DMS 273 treated with DMSO at 0.1 percent for 48 hours (cell line): ENCODE measurements around the gene CDH19.
"Not testable (repeated sequence)": the region's sequence is repeated elsewhere in the genome, so short reads cannot be mapped to it uniquely, and the experiment has no call there.

Experiments
- DNase-seq: peaks from one replicate; lab custom pipeline; 2025; lab: John Stamatoyannopoulos, UW

Gene CDH19

DNA sequence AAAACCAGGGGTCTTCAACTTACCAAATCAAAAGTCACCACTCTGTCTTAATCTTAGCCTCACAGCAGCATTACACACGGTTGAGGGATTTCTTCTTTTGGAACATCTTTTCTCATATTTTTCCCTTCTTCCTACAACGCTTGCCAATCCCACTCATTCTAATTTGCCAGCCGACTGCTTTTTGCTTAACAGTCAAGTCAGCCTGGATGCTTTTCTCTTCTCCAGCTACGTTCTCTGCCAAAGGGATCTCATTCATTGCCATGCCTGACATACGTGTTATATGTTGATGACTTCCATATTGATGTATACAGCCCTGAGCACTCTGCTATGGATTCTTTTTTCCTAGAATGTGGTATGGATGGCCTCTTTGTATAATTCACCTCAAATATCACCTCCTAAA is 37.3 kb downstream of the CDH19 start:
- no peak for DNase-seq

DNA sequence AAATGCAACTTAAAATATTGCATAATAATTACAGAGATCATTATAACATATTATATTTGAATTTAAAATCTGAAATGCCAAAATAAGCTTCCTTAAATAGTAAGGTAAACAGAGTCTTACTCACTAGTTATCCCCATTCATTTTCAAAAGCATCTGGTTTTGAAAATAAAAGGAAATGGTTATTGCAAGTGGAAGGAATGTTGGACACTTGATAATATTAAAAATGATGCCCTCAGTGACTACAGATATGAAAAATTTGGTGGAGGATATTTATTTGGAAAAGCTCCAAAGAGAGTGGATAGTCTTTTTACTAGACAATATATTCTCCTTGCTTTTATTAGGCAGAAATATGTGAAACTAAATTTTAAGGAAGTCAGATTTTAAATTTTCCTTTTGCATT is 39.7 kb downstream of the CDH19 start:
- DNase-seq, result no peak

DNA sequence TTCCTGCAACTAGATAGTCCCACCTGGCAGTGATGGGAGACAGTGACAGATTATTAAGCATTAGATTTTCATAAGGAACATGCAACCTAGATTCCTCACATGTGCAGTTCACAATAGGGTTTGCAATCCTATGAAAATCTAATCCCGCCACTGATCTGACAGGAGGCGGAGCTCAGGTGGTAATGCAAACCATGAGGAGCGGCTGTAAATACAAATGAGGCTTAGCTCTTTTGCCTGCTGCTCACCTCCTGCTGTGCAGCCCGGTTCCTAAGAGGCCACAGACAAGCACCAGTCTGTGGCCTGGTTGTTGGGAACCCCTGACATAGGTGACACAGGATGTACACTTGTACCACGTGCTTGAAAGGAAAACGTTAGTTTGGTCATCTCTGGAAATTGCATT is 41.6 kb downstream of the CDH19 start:
- DNase-seq, result no peak

DNA sequence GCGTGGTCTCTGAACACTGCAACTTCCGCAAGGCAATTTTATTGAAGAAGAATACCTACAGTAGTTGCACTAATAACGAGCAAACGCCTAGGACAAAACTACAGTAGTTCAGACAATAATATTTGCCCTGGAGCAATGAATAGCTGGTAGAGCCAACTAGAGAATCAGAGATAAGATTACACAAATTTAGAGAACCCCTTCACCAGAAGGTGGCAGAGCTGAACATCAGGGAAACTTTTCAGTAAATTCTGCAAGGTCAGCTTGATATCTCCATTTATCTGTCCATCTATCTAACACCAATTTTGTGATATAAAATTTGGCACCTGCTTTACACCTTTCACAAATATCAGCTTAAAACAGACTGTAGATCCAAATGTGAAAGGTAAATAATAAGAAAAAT is 43.8 kb downstream of the CDH19 start:
- no peak for DNase-seq

DNA sequence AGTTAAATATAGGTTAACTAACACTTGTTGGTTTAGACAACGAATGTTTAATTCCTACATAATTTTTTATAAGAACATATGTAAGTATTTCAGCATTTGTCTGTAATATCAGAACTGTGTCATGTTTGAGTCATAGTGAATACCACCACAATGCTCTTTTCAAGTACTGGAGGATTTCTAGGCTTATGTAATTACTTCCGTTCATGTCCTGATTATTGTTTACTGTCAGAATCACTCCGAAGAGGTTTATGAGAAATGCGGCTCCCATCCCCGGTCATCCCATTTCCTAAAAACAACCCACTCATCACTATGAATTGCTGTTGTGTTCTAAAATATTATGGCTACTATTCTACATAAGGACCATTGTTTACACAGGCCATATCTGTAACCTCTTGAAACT is 45.1 kb downstream of the CDH19 start:
- no peak for DNase-seq

DNA sequence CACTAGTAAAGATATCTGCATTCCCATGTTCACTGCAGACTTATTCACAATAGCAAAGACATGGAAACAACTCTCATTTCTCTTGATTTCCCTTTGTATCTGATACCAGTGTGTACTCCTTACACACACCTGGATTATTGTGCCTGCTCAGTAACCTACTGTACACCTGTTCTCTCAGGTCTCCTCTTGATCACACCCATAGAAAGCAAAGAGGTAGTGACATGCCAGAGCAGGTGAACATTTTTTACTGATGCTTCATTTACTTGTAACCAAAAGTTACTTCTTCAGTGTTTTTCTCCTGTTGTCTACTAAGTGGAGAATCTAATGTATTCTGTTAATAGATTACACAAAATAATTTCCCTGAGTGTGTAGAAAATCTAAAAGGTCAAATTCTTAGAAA is 46.8 kb downstream of the CDH19 start:
- DNase-seq, result no peak

DNA sequence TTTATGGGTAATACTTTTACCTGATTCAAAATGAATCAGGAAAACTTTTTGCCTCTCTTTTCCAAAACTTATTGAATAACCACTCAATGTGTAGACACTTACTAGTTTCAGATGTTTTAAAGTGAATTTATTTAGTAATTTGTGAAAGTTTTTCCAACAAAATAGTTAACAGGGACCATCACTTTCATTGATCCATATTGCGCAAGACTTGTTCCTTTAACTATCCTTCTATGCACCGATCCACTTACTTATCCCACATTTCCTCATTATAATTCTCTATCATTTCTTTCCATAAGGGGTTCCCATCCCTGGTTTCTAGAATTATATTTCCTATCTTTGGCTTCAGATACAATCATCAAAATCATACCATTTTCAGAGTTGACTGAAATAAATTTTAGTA is 48.3 kb downstream of the CDH19 start:
- DNase-seq, result no peak

DNA sequence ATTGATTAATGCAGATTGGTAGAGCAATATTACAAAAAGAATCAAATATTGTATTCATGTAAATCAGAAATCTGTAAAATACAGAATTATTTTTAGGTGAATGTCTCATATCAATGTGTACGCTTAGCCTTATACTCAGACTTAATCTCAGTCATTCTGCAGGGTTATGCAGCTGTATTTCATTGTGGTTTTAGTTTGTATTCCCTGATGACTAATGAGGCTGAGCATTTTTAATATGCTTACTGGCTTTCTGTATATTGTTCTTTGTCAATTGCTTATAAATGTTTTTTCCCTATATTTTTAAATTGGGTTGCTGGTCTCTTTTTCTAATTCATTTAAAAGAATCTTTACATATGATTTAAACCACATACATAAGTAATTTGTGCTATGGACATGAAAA is 50.1 kb downstream of the CDH19 start:
- no peak for DNase-seq

DNA sequence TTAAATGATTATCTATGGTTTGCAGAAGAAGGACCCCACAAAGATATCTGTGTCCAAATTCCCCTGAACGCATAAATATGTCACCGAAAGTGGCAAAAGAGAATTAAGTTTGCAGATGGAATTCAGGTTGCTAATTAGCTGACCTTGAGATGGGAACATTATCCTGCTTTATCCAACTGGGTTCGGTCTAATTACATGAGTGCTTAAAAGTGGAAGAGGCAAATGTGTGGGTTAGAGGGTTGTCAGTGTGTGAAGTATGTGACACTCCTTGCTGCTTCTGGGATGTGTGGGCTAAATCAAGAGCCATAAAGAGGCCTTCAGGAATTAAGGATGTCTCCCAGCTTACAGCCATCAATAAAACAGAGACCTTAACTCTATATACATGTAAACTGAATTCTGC is 53.5 kb downstream of the CDH19 start:
- DNase-seq, result no peak

DNA sequence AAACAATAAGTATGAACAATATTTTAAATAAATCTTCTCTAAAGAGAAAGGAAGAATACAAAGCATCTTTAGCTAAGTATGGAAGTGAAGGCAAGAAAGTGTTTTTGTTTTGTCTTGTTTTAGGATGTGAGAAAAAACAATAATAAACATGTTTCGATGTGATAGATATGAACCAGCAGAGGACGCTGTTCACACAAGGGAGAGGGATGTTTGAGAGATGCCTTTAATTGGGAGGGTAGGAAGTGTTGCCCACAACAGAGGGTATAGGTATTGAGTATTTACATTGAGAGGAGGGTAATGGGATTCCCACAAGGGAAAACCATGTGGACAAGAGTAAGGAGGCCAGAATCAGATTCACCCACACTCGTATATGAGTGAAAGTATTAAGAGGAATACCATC is 55.1 kb downstream of the CDH19 start:
- DNase-seq, result no peak

DNA sequence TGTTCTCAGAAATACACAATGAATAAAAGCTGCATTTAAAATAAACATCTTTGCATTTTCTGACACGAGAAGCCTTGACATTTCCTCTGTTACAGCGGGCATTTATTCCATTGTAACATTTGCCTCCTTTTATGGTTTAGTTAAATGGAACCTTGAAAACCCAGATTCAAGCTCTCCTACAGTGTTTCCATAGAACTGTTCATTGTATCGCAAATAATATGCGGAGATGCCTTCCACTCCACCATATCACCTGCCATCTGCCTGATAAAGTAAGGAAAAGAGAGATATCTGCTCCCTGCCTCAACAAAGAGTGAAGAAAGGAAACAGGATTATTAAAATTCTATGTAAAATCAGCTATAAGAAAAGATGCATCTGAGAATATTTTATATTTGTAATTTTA is 69.8 kb downstream of the CDH19 start:
- DNase-seq, result no peak

DNA sequence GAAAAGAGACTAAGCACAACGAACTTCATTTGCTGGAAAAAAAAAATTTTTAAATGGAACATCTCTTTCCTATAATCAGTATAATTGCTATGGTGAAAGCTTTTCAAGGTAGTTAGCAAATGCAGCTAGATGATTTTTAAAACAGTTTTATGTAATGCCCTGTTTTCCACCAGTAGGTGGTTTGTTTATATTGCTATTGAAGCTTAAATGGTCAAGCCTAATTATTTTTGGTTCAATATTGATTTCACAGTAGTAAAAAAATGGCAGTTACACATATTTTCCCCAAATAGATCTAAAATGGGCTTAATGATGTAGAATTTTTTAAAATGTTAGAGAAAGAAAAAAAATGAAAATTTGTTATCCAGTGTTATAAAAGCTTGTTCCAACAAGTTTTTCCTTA is 70.2 kb downstream of the CDH19 start:
- no peak for DNase-seq

DNA sequence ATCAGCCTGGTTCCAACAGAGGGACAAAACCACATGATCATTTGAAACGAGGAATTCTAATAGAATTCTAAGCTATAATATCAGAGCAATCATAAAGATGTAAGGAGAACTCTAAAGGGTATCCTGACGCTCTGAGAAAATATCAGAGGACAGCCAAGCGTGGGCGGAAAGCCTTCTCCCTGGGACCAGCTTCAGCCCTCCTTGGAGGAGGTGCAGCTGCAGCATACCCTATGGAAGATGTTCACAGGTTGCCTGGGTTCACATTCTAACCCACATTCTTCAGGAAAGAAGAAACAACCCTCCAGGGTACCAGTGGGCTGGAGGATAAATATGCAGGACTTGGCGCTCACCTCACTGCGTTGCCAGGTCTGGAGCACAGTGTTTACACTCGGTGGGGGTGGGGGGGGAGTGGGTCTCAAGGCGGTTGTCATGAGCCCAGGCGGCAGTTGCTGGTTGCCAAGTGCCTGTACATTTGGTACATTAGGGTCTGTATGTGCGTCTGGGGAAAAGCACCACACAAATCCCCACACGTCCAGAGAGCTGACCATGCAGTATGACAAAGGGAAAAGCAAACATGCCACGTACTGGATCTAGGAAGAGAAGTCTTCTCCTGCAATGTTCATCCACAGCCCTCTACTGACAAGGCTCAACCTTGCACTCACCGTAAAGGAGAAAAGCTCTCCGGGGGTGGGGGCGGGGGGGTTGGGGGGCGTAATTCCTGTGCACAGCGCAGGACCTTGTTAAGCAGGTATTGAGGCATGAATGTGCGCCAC is 80.5 kb downstream of the CDH19 start:
- DNase-seq, result no peak

DNA sequence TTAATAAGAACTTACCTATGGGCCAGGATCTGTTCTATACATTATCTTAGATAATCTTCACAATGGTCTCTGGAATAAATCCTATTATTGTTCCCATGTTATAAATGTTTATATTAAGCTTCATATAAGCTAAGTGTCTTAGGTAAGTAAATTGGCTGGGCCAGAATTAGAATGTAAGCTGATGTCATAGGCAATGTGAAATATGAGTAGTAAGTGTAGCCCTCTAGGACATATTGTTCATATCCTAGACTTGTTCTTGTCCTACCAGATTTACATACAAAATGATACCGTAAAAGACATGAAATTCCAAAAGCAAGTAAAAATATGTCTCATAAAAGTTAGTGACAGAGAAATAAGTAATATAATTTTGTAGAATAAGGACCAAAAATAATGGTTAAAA is 89.9 kb downstream of the CDH19 start:
- no peak for DNase-seq

DNA sequence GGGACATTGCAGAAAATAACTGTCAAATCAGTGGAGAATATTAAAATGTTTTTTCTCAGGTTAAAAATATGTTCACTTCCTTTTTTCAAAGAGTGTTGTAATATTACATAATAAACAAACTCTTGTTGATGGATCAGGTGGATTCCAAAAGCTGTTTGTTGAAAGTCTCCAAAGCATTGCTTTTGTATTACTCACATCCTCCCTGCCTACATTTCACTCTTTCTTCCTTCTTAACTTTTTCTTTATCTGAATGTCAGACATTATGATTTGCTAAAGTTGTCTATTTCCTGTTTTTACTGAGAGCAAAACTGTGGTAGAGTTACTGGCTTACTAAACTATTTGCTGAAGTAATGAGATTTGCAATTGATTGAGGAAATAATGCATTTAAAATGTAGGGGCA is 92.1 kb downstream of the CDH19 start:
- DNase-seq, result no peak

DNA sequence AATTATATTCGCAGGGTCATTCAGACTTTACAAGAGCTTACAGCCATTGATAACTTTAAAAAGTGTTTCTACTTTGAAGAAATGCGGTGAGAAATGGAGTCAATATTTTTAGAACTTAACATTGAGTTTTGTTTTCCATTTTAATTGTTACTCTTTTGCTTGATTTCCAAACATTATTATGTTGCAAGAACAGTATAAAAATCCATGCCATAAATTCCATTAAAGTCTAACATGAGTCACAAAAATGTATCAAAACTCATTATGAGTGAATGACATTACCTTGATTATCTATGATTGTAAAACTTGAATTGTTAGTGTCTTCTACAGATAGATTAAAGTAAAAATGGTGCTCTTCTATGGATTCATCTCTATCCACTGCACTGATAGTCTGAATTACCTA is 92.6 kb downstream of the CDH19 start:
- no peak for DNase-seq

DNA sequence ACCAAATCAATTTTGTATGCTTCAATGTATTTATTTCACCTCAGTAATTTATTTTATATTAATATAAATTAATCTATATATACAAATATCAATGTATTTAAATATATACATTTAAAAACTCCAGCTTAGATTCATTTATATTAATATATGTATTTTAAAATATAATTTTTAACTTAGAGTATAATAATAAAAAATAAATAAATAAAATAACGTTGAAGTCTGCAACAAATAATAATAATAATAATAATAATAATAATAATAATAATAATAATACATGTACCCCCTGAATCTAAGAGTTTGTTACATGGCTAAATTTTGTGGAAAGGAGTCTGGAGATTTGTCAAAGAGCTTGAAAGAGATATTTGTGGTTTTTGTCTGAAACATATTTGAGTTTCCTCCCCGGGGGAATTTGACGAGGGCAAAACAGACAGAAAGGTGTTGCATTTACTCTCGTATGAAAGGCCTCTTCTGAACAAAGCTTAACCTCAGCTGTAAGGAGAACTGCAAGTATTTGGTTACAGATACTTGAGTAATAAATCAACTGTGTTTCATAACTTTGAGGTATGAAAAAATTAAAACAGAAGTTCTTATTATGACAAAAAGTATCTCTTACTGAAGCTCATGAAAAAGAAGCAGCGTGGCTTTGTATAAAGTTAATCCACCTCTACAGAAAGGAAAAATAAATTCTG is 93.4 kb downstream of the CDH19 start:
- DNase-seq, result no peak

DNA sequence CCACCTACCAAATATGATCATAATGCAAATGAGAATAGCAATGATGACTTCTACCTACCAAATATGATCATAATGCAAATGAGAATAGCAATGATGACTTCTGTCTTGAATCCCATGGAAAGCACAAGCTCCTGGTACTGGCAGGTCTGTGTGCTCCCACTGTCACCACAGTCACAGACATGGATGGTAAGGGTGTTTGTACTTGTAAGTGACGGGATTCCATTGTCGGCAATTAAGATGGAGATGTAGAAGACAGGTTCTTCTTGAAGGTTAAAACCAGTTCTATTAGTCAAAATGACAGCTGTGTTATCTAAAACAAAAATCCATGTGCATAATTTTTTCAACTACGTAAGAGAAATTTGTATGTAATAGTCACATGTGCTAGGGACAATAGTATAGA is 95.0 kb downstream of the CDH19 start:
- DNase-seq, result no peak

DNA sequence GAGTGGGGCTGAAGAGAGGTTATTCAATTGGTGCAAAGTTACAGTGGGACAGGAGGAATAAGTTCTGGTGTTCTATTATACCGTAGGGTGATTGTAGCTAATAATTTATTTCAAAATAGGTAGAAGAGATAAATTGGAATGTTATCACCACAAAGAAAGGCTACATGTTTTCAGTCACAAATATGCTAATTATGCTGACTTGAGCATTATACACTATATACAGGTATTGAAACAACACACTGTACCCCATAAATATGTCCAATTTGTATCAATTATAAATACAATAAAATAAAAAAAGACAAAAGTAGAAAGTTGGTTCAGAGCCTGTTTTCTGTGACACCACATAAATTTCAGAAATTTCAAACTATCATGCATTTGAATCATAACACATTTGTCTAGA is 97.7 kb downstream of the CDH19 start:
- DNase-seq, result no peak

DNA sequence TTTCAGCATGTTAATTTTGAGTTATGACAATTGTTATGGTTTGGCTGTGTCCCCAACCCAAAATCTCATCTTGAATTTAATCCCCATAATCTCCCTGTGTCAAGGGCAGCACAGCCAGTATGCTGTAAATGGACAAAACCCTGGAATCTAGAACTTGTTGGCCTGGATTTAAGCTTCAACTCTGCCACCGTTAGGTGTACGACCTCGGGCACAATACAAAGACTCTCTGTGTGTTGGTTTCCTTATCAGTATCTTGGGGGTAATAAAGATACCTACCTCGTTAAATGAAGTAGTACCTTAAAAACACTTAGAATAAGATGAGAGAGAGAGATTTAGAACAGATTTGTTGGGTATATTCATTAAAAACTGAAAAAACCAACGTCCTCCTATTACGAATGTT is 106.5 kb downstream of the CDH19 start:
- no peak for DNase-seq

DNA sequence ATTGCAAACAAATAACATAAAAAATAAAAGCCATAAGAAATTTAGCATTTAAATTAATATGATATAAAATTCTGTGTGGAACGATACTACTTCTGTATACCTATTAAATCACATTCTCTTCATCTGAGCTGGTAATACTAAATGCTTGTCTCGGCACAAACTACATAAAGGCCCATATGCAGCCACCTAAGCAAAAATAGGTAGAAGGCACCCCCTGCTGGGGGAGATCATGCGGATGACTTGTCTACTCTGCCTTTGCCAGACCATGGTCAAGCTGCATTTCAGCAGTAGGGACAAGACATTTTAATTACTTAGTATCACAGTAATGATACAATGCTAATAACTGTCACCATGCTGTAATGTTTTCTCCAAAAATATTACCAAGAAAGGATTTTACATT is 108.0 kb downstream of the CDH19 start:
- peak; percentile 61 for DNase-seq

DNA sequence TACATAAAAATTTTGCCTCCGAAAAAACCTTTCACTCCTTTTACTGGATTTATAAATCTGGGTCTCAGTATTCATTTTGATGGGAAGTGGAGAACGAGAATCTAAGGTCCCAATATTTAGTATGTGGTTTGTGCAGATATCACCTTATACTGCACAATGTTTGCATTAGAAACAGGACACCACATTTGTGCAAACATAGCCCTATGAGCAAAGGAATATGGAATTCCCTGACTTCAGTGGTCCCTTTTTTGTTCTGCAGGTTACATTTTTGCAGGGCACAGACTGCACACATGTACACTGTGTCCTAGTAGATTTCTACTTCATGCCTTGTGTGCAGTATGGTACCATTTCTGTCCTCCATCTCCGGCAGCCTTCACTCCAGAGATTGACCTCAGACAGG is 130.0 kb downstream of the CDH19 start:
- DNase-seq, result no peak

DNA sequence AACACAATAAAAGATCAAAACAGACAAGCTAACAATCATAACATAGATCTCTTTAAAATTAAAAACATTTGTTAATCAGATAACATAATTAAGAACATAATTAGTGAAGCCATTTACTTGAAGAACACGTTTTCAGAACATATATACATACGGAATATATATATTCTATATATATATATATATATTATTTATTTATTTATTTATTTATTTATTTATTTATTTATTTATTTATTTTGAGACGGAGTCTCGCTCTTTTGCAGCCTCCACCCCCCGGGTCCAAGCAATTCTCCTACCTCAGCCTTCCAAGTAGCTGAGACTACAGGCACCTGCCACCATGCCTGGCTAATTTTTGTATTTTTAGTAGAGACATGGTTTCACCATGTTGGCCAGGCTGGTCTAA is 137.7 kb downstream of the CDH19 start:
- not testable (repeated sequence) for DNase-seq

DNA sequence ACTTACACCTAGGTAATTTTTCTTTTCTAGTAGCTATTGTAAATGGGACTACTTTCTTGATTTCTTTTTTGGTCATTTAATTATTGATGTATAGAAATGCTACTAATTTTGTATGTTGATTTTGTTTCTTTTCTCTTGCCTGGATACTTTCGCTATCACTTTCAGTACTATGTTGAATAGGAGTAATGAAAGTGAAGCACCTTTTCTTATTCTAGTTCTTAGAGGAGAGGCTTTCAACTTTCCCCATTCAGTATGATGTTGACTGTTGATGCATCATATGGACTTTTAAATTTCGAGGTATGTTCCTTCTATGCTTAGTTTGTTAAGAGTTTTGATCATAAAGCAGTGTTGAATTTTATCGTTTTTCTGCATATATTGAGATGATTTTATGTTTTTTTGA is 142.5 kb downstream of the CDH19 start:
- DNase-seq, result no peak
